AG09319 (cell line): ENCODE data around the gene KCNJ12.
"Not testable (repeated sequence)": the region's sequence is repeated elsewhere in the genome, so short reads cannot be mapped to it uniquely, and the experiment has no call there.

ENCODE experiments used
- DNase-seq: peaks from one replicate; pipeline ENCODE4 v3.0.0-alpha.2; 2010; ENCODE audit warnings: low read depth; ENCODE audit errors: extremely low read depth
- CTCF ChIP-seq: IDR thresholded peaks from 2 replicates; pipeline ENCODE4 v1.5.1; 2011; ENCODE audit warnings: low read depth, mild to moderate bottlenecking, inconsistent platforms, low read length, moderate library complexity

The KCNJ12 gene

GRCh38 chr17:21392266-21392665 is 16.1 kb downstream of the KCNJ12 start:
- no peak for DNase-seq
- no peak for TF ChIP-seq CTCF

GRCh38 chr17:21394265-21394664 is 18.1 kb downstream of the KCNJ12 start:
- no peak for TF ChIP-seq CTCF
- DNase-seq = no peak

GRCh38 chr17:21395764-21396163 is 19.6 kb downstream of the KCNJ12 start:
- no peak for DNase-seq
- no peak for TF ChIP-seq CTCF

- no peak for DNase-seq
- no peak for TF ChIP-seq CTCF
These were observed 20.1 kb downstream of the KCNJ12 start for GRCh38 chr17:21396237-21396636.

GRCh38 chr17:21397341-21398190 is 21.4 kb downstream of the KCNJ12 start:
- no peak for TF ChIP-seq CTCF
- DNase-seq = peak; percentile 36

- no peak for TF ChIP-seq CTCF
- no peak for DNase-seq
These were observed 23.5 kb downstream of the KCNJ12 start for GRCh38 chr17:21399474-21400186.

- not testable (repeated sequence) for DNase-seq
These were observed 24.0 kb downstream of the KCNJ12 start for GRCh38 chr17:21400187-21400569.
